ES-I3 (cell line): ENCODE data around the gene FHIT.

Source experiments
- H3K36me3 ChIP-seq: 2 replicates; pipeline ENCODE4 v1.6.1; 2013; ENCODE audit warnings: mild to moderate bottlenecking, low read length, control low read depth, moderate library complexity; ENCODE audit not compliant: insufficient read depth
- H3K4me1 ChIP-seq: 2 replicates; pipeline ENCODE4 v1.6.1; 2013; ENCODE audit warnings: mild to moderate bottlenecking, control low read depth, low read length; ENCODE audit not compliant: insufficient read depth
- H3K9ac ChIP-seq: 2 replicates; pipeline ENCODE4 v1.6.1; 2013; ENCODE audit warnings: low read depth, mild to moderate bottlenecking, low read length, moderate library complexity
- H3K9me3 ChIP-seq: 2 replicates; pipeline ENCODE4 v1.6.1; 2013; ENCODE audit warnings: mild to moderate bottlenecking, low read length, moderate library complexity; ENCODE audit not compliant: control insufficient read depth, insufficient read depth

The FHIT gene

DNA sequence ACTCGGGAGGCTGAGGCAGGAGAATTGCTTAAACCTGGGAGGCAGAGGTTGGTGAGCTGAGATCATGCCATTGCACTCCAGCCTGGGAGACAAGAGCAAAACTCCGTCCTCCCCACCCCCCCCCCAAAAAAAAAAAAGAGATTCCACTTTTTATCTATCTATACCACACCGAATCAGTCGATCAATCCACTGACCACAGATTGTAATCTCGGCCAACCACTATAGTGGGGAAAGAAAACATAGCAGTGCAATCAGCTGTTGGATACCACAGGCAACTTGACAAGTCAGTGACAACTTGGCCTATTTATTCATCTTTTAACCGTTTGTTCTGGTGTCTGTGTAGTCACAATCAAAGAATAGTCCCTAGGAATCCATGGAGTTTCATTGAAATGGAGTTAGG lies 299.2 kb downstream of the FHIT start:
- no peak overlapping the region for H3K9ac ChIP-seq
- H3K36me3 ChIP-seq: no peaks in the 10 kb centered on the region
- no peaks in the 10 kb centered on the region; the same call in 1 of the 2 replicates for H3K9me3 ChIP-seq
- H3K4me1 ChIP-seq: no peaks in the 10 kb centered on the region

DNA sequence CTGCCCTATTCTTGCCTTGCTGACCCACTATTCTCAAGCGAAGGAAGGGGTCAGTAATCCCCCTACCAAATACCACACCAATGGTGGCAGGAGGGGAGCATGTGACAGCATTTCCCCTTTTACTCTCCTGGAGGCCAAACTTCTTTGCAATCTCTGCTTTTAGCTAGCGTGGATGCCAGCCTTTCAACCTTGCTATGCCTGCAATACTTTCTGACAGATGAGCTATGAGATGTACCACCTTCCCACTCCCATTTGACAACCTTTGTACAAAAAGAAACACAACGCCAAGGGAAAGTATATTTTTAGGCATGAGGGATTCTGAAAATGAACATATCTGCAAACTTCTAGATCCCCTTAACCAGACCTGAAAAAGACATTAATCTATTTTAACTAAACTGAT lies 302.1 kb downstream of the FHIT start:
- H3K36me3 ChIP-seq: no peaks in the 10 kb centered on the region
- H3K4me1 ChIP-seq: no peaks in the 10 kb centered on the region
- H3K9me3 ChIP-seq: no peaks in the 10 kb centered on the region
- no peak overlapping the region for H3K9ac ChIP-seq

GRCh38 chr3:60948488-60948887 lies 302.8 kb downstream of the FHIT start:
- Histone ChIP-seq H3K9ac (no peak overlapping the region), H3K9me3 (no peaks in the 10 kb centered on the region), H3K4me1 (no peaks in the 10 kb centered on the region), H3K36me3 (no peaks in the 10 kb centered on the region)

- H3K4me1 ChIP-seq: no peaks in the 10 kb centered on the region
- no peak overlapping the region for H3K9ac ChIP-seq
- H3K36me3 ChIP-seq: no peaks in the 10 kb centered on the region
- no peaks in the 10 kb centered on the region for H3K9me3 ChIP-seq
Measured at GRCh38 chr3:60935709-60936108, 315.5 kb downstream of the FHIT start.

DNA sequence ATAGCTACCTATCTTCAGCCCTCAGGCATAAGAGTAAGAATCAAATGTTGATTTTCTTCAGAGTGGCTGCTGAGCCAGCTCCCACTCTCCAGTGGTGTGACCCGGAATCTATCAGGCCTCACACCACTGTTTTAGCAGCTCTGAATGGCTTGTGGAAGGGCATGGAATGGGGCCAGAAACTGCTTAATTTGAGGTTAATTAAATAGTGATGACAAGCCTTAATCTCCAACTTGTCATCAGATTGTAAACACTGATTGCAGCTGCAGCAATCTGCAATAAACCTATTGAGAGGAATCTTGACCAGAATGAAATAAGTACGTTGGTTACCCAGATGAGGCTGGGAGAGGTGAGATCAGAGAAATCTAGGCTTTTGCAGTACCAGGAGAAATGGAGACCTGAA lies 317.4 kb downstream of the FHIT start:
- Histone ChIP-seq H3K9ac (no peak overlapping the region), H3K4me1 (no peaks in the 10 kb centered on the region), H3K9me3 (no peaks in the 10 kb centered on the region), H3K36me3 (no peaks in the 10 kb centered on the region)

- Histone ChIP-seq H3K4me1 (no peaks in the 10 kb centered on the region), H3K9me3 (no peaks in the 10 kb centered on the region), H3K9ac (no peak overlapping the region), H3K36me3 (no peaks in the 10 kb centered on the region)
Measured at GRCh38 chr3:60932643-60933042, 318.6 kb downstream of the FHIT start.

DNA sequence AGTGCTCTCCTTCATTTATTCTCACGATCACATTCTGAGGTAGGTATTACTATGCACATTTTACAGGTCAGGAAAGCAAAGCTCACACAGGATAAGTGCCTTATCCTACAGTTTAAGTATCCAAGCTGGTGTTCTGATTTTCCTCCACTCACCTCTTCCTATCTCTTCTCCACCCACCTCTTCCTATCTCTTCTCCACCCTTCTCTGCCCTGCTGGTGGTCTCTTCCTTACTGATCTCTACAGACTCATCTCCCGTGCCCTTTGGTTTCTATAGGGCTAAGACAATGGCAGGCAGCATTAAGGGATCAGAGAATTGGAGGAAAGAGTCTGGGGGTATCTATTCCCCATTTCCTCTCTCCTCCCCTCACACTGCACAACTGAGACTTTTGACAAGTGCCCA lies 319.1 kb downstream of the FHIT start:
- Histone ChIP-seq H3K36me3 (no peaks in the 10 kb centered on the region), H3K9ac (no peak overlapping the region), H3K9me3 (no peaks in the 10 kb centered on the region), H3K4me1 (no peaks in the 10 kb centered on the region)

DNA sequence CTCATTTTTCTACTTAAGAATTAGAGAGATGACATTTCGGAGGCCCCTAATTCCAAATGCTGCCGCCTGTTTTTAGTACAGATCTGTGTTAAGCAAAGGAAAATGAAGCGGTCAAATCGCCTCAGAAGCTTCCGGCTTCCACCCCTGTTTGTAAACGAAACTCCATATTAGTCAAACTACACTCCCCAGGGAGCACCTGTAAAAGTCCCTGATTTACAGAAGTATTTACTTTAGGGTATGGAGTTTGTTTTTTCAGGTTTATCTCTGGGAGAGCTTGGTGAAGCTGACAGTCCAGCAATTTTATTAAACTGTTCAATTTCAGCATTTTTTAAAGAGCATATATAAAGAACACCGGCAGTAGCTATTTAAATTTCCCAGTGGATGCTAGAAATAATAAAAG lies 319.8 kb downstream of the FHIT start:
- Histone ChIP-seq H3K36me3 (no peaks in the 10 kb centered on the region), H3K4me1 (no peaks in the 10 kb centered on the region), H3K9me3 (no peaks in the 10 kb centered on the region), H3K9ac (no peak overlapping the region)

- Histone ChIP-seq H3K9me3 (peaks cover 3% of the 10 kb centered on the region; the same call in 1 of the 2 replicates), H3K36me3 (no peaks in the 10 kb centered on the region), H3K9ac (no peak overlapping the region), H3K4me1 (no peaks in the 10 kb centered on the region)
Measured at GRCh38 chr3:60920519-60920918, 330.7 kb downstream of the FHIT start.

DNA sequence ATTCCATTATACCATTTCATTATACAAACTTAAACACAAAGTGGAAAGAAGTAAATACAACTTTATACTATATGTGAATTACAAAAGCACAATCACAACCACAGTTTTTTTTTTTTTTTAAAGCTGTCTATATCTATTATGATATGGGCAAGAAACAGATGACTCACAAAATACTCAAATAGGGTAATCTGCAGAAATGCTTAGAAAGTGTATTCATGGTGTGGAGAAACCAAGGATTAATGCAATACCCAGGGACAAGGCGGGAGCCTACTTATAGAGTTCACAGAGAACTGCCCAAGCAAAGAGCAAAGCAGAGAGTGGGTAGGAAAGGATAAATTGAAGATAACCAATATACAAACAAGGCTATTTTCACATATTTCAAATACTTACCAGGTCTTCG lies 332.0 kb downstream of the FHIT start:
- Histone ChIP-seq H3K9me3 (peaks cover 3% of the 10 kb centered on the region; the same call in 1 of the 2 replicates), H3K4me1 (no peaks in the 10 kb centered on the region), H3K36me3 (no peaks in the 10 kb centered on the region), H3K9ac (no peak overlapping the region)

DNA sequence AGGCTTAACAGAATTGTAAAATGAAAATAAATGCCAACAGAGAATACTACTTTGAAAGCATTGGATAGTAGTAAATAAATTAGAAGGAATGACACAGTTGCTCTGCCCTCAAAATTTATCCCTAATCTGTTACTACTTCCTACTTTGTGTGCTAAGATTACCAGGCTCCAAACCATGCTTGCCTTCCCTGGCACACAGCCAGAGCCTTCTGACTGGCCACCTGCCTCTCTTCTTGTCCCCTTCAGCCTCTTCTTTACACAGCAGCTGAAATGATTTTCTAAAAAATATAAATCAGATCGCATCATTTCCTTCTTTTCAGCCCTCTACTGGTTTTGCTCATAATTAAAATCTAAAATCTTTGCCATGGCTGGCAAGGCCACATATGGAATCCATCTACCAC lies 334.1 kb downstream of the FHIT start:
- Histone ChIP-seq H3K36me3 (no peaks in the 10 kb centered on the region), H3K9ac (no peak overlapping the region), H3K4me1 (no peaks in the 10 kb centered on the region), H3K9me3 (no peaks in the 10 kb centered on the region)

DNA sequence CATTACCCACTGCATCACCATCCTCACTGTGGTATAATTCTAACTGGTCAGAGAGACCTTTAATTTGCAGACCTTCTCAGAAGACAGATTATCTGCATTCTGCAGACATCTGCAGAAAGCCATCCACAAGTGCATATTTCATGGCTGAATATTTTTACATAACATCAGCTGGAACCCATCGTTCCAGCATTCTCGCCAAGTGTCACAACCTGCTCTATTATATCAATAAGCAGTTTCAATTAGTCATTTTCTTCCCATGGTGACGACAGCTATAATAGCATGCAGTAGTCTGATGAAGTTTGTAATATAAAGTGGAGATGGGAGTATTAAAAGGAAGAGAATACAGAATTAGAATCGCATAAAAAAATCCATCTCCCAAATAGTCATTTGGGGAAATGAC lies 334.7 kb downstream of the FHIT start:
- Histone ChIP-seq H3K9ac (no peak overlapping the region), H3K4me1 (no peaks in the 10 kb centered on the region), H3K36me3 (no peaks in the 10 kb centered on the region), H3K9me3 (no peaks in the 10 kb centered on the region; the same call in 1 of the 2 replicates)

- H3K9ac ChIP-seq: no peak overlapping the region
- H3K9me3 ChIP-seq: no peaks in the 10 kb centered on the region; the same call in 1 of the 2 replicates
- no peaks in the 10 kb centered on the region for H3K36me3 ChIP-seq
- no peaks in the 10 kb centered on the region for H3K4me1 ChIP-seq
Measured at GRCh38 chr3:60913474-60913873, 337.8 kb downstream of the FHIT start.

DNA sequence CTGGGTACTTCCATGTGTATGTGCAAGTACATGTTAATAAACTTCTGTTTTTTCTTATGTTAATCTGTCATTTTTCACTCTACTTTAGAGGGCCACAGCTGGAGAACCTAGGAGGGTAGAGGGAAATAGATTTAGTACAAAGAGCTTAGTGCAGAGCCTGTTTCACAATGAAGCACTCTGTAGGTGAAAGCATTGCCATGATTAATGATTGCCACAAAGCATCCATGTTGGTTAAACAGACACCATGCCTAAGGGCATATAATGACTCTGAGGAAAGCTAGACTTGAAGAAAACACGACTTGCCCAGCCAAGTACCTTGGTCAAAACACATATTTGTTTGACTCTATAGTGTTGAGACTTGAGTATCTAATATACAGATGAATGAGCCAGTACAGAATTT lies 338.4 kb downstream of the FHIT start:
- no peaks in the 10 kb centered on the region; the same call in 1 of the 2 replicates for H3K9me3 ChIP-seq
- H3K36me3 ChIP-seq: no peaks in the 10 kb centered on the region
- no peaks in the 10 kb centered on the region for H3K4me1 ChIP-seq
- H3K9ac ChIP-seq: no peak overlapping the region

DNA sequence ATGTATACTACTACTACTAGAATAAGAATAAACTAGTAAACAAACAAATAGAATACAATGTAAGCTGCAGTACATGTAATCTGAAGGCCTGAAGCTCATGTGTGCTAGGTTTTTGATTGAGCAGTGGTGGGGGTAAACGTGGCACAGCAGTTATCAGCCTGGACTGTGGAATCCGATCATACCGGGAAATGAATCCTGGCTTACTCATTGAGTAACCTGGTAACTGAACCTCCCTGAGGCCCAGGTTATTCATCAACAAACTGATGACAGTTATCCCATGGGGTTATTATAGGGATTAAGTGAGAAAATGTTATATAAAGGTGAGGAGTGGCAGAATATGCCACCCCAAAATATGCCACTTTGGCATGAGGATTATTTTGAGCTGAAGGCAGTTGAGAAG lies 339.1 kb downstream of the FHIT start:
- Histone ChIP-seq H3K4me1 (no peaks in the 10 kb centered on the region), H3K36me3 (no peaks in the 10 kb centered on the region), H3K9ac (no peak overlapping the region)

GRCh38 chr3:60909526-60909925 lies 341.7 kb downstream of the FHIT start:
- Histone ChIP-seq H3K9ac (no peak overlapping the region), H3K9me3 (no peaks in the 10 kb centered on the region; the same call in 1 of the 2 replicates), H3K4me1 (no peaks in the 10 kb centered on the region), H3K36me3 (no peaks in the 10 kb centered on the region)

More for the DNA sequence above, 339.1 kb downstream of the FHIT start:
- H3K9me3 ChIP-seq: no peaks in the 10 kb centered on the region; the same call in 1 of the 2 replicates
